ENCODE measurements around the gene DGCR8.

Gene DGCR8

DNA sequence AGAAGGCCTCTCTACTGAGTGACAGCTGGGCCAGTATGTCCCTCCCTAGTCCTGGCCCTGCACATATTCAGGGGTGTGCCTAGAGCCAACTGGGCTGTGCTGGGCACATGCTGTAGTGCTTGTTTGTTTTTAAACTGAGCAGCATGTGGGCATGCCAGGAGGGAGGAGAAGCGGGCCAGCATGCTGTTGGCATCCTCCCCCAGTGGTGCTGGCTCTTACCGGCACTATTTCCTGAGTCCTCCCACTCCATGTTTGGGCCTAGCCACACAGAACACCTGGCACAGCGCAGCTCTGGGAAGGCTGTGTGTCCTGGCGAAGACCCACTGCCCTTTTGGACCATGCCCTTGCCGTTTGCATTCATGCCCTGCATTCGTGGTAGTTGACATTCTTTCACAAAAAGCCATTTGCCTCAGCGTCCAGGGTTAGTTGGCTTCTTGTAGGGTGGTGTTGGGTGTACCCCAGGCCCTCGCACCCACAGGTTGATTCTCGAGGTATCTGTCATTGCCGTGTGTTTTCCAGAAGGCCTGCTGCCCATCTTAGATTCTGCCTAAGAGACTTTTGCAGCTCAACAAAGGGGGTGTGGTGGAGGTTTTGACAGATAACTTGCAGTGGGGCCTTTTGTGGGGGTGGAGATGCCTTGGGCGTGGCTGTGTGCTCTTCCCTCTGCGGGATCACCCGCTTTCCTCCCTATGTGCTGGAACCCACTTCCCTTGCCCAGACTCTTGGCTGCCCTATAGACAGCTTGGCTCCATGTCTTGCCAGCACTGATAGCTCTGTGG, 13.6 kb downstream of the DGCR8 start:
- no peak for DNase-seq

GRCh38 chr22:20094197-20094807, 14.3 kb downstream of the DGCR8 start:
- no peak for DNase-seq

GRCh38 chr22:20095521-20095920, 15.5 kb downstream of the DGCR8 start:
- DNase-seq, result no peak

DNA sequence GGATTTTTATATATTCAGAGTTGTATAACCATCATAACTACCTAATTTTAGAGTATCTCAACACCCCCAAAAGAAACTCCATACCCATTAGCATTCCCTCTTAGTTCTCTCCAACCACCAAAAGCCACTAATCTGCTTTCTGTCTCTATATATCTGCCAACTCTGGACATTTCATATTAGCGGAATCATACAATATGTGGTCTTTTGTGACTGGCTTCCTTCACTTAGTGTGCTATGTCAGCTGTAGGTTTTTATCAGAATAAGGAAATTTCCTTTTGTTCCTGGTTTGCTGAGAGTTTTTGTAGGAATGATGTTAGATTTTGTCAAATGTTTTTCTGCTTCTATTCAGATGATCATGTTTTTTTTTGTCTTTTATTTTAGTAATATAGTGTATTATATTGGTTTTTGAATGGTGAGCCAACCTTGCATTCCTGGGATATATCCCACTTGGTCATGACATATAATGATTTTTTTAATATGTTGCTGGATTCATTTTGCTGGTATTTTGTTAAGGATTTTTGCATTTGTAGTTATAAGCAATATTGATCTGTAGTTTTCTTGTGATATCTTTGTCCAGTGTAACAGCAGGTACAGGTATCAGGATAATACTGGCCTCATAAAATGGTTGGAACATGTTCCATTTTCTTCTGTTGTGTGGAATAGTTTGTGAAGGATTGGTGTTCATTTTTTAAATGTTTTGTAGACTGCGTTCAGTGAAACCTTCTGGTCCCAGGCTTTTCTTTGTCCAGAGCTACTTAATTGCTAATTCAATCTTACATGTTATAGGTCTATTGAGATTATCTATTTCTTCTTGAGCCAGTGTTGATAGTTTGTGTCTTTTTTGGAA, 16.8 kb downstream of the DGCR8 start:
- DNase-seq, result no peak

GRCh38 chr22:20099099-20099711, 19.2 kb downstream of the DGCR8 start:
- DNase-seq, result no peak

DNA sequence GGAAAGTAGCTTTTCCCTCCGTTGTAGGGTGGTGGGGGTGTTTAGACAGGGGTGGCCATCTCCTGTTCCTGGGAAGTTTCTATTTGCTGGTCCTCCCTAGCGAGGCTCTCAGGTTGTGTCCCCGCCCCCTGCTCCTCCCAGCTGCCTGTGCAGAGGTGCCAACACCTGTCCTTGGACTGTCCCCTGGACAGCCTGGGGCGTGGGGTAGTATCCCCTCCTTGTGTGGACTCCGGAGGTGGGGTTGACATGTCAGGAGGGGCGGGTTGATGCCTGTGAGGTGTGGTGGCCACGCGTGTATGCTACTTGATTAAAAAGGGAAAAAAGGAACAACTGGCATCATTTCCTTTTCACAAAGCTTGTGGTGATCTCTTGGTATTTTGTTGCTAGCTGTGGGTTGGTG, 21.6 kb downstream of the DGCR8 start:
- no peak for DNase-seq

GRCh38 chr22:20102203-20102780, 22.3 kb downstream of the DGCR8 start:
- DNase-seq, result no peak

DNA sequence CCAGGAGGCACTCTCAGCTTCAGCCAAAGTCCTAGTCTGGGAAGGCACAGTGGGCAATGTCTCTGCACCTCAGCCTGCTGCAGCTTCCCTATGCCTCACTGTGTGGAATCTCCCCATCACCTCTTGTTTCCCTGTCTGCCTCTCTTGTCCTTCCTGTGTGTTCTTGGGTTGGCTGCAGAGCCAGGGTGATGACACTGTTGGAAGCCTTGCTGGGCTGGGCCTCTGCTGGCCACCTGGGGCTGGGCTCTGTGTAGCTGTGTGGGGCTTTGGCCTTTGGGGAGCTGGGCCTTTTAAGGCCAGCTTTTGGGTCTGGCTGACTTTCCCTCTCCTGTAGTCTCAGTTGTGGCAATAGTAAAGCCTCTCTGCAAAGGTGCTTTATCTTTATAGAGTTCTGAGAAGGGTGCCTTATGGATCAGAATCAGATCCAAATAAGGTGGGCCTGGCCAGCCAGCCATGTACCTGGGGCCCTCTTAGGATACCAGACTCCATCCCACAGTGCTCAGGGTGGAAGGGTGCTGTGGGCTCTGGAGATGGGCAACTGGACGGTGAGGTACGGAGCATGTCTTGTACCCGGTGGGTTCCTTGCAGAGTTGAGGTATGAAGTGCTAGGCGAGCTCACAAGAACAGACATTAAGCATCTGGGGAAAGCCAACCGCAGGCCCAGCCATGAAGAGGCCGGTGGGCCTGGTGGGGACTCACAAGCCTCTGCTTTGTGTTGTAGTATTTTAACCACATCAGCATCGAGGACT, 25.6 kb downstream of the DGCR8 start:
- no peak for DNase-seq

GRCh38 chr22:20106205-20106848, 26.3 kb downstream of the DGCR8 start:
- DNase-seq, result no peak

DNA sequence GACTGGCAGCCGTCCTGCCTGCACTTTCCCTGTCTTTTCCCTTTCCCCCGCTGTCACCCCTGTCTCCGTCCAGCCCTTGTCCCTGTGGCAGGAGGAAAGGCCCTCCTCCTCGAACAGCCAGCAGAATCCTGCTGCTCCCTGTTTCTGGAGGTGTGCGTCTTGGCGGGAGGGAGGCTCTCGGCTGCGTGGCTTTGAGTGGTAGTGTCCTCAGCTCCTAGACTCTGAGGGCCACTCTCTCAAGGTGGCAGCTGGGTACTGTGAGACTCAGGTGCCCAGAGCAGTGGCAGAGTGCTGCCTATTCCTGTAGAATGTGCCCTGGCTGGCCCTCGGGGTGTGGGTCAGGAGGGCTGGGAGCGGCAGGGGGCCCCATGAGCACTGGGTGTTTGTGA, 26.8 kb downstream of the DGCR8 start:
- DNase-seq, result no peak

GRCh38 chr22:20107471-20107901, 27.4 kb downstream of the DGCR8 start:
- DNase-seq, result no peak

DNA sequence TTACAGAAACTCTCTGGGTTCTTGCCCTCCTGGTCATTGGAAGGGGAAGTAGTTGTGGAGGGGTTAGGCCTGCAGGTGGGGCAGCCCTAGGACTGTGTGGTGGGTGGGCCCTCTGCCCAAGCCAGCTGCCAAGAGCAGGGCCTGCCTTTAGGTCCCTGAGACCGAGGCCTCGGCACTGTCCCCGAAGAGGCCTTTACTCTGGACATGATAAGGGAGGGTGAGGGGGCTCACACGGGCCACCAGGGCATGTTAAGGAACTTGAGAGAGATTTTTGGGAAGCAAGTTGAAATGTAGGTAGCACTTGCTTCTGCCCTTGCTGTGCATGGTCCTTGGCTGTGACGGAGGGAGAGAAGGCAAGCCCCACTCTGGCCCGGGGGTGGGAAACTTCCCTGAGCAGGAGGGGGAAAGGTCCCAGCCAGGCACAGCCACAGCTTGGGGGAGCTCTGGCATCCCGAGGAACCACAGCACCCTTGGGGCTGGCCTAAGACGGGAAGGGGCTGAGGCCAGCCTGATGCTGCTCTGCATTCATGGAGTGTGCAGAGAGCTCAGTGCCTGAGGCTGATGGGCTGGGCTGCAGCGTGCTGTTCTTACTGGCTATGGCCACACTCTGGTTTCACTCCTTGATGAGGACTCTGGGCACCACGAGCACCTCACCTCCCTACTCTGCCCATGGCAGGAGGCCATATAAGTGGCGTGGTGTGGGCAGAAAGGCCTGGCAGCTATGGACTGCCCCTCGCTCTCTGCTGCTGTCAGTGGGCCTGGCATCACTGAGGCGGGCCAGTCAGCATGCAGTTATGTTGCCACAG, 28.1 kb downstream of the DGCR8 start:
- DNase-seq, result no peak

- no peak for DNase-seq
These were observed 28.8 kb downstream of the DGCR8 start for GRCh38 chr22:20108757-20109230.

GRCh38 chr22:20109411-20110358, 29.6 kb downstream of the DGCR8 start:
- no peak for DNase-seq

GRCh38 chr22:20110359-20110985, 30.4 kb downstream of the DGCR8 start:
- no peak for DNase-seq

DNA sequence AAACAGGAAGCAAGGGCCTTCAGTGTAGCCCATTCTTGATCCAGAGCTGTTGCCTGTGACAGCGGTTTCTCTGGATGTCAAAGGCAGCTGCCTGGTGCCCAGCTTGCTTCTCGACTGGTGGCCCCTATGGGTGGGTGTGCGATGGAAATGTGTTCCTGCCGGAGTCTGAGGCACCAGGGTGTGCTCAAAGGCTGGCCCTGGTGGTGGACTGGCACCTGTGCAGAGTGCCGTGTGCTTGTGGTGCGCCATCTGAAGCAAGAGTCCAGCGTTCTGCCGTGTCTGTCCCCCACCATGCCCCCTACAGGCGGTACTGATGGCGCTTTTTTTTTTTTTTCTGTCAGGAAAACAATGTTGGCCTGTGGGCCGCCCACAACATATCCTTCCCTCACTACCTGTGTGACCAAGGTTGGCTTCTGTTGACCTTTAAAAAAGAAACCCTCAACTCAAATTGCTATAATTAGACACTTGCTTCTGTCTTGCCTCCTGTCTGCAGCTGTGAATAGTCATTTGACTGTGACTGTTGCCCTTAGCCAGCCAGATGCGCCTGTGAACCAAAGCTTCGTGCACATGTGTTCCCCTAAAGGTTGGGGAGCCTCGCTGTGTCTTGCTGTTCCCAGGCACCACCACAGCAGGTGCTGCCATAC, 31.1 kb downstream of the DGCR8 start:
- DNase-seq, result no peak

DNA sequence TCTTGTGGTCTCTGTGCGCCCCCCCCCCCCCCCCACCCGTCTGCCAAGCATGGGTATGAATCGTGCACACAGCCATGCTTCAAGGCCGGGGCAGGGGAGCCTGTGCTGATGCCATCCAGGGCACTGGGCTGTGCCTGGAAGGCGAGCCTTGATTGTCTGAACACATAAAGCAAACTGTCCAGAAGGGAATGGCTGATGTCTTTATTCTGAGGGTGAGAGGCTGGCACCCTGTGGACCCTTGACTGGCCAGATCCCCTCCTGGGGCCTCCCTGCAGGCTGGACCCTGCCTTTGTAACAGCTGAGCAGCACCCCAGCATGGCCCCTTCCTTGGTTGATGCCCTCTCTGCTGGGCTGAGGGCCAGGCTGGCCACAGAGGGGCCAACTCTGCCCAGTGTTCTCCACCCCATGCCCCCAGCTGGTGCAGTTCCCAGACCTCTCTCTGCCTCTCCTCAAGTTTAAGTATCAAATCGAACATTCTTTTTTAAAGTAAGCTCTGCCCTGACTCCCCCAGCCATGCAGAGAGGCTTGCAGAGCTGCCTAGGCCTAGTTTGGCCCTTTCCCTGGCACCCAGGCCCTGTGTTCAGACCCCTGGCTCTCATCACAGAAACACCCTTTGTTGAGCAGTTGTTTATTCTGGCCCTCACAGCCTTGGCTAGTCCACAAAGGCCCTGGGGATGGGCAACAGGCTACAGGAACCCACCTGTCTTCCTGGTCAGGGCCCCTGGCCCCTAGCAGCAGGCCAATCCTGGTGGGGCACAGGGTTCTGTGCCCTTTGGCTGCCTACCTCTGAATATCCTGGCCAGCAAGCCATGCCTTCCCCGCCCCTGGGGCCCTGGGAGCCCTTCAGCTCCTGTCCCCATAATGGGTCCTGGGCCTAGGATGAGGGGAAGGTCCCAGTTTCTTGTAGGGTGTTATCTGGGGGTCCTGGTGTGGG, 31.9 kb downstream of the DGCR8 start:
- no peak for DNase-seq

Data from activated CD4-positive, alpha-beta T cell treated with anti-CD3 and anti-CD28 coated beads for 4 hours (primary cell).